Fibroblast of pulmonary artery (primary cell): ENCODE data around the gene PHACTR1.

Experiments used
- DNase-seq: peaks from one replicate; pipeline ENCODE4 v3.0.0-alpha.2; 2010; ENCODE audit warnings: low read depth
- H3K4me3 ChIP-seq: replicated peaks from 2 replicates; pipeline ENCODE4 v1.5.1; 2011; ENCODE audit warnings: low read depth, mild to moderate bottlenecking, control low read depth, low read length, moderate library complexity
- TF ChIP-seq, protein P1 (sequence below): IDR thresholded peaks from 2 replicates; pipeline ENCODE4 v1.5.1; 2011; ENCODE audit warnings: mild to moderate bottlenecking, control low read depth, low read length, inconsistent platforms; ENCODE audit errors: missing control alignments

The PHACTR1 gene

DNA sequence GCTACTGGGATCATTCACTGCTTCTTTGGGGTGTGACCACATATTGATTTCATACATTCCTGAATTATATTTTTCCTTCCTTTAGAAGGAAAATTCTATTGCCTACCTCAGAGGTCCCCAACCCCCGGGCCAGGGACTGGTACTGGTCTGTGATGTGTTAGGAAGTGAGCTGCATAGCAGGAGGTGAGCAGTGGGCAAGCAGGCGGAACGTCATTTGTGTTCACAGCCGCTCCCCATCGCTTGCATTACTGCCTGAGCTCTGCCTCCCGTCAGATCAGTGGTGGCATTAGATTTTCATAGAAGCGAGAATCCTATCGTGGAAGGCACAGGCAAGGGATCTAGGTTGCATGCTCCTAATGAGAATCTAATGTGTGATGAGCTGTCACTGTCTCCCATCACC, 107.3 kb downstream of the PHACTR1 start:
- H3K4me3 ChIP-seq = no peak overlapping the region
- no peak for DNase-seq
- TF ChIP-seq, protein P1, sequence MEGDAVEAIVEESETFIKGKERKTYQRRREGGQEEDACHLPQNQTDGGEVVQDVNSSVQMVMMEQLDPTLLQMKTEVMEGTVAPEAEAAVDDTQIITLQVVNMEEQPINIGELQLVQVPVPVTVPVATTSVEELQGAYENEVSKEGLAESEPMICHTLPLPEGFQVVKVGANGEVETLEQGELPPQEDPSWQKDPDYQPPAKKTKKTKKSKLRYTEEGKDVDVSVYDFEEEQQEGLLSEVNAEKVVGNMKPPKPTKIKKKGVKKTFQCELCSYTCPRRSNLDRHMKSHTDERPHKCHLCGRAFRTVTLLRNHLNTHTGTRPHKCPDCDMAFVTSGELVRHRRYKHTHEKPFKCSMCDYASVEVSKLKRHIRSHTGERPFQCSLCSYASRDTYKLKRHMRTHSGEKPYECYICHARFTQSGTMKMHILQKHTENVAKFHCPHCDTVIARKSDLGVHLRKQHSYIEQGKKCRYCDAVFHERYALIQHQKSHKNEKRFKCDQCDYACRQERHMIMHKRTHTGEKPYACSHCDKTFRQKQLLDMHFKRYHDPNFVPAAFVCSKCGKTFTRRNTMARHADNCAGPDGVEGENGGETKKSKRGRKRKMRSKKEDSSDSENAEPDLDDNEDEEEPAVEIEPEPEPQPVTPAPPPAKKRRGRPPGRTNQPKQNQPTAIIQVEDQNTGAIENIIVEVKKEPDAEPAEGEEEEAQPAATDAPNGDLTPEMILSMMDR = no peak

DNA sequence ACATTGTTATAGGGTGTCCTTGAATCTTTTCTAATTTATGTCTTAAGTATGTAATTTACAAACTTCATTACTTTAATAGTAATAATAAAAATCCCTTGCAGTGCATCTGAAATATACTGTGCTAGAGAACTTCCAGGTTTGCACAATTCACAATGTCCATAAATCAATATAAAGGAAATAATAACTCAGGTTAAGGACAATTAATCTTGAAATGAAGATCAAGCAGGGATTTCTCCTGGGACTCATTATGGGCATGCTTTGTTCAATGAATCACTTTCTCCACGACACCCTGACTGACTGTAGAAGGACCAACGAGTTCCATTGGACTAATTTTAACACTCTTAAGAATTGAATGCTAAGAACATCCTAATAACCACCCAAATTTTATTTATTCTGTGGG, 110.0 kb downstream of the PHACTR1 start:
- no peak for DNase-seq
- TF ChIP-seq, protein P1 = no peak
- no peak overlapping the region for H3K4me3 ChIP-seq

DNA sequence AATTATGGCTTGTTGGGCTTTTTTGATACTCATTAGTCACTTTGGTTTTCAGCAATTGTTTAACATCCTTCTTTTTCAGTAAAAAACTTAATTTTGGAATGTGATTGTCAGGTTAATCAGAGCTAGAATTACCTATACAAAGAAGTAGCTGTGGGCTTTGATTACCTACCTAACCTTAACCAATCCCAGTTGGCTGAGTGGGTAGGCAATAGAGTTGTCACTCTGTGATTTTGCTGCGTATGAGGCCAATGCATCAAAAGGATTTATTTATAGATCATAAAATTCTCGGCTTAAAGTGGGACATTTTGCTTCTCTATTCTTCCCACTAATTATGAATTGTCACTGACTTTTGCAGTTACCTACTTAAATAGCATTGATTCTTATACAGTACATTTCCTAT, 111.4 kb downstream of the PHACTR1 start:
- no peak for DNase-seq
- TF ChIP-seq, protein P1 = no peak

DNA sequence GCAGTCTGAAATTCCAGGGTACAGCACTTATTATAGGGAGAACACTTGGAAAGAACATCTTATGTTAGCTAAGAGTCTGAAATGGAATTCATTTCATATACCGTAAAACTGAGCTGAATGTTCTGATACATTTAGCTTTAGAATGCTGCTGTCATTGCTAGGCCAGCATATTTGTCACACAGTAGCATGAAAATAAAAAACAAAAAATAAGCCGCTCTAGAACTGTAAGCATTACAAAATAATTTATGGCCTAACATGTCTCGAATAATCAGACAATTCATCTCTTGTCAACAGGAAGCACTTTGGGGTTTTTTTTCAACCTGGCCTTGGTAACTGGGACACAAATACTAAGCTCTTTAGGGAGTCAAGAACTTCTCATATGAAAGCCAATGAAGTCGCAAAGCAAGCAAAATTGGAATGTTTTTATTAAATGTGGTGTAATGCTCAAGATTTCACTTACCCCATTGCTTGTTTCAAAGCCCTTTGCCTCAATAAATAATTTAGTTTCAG, 115.7 kb downstream of the PHACTR1 start:
- TF ChIP-seq, protein P1 = no peak
- H3K4me3 ChIP-seq = no peak overlapping the region
- no peak for DNase-seq

More for the DNA sequence above, 111.4 kb downstream of the PHACTR1 start:
- H3K4me3 ChIP-seq = no peak overlapping the region

DNA sequence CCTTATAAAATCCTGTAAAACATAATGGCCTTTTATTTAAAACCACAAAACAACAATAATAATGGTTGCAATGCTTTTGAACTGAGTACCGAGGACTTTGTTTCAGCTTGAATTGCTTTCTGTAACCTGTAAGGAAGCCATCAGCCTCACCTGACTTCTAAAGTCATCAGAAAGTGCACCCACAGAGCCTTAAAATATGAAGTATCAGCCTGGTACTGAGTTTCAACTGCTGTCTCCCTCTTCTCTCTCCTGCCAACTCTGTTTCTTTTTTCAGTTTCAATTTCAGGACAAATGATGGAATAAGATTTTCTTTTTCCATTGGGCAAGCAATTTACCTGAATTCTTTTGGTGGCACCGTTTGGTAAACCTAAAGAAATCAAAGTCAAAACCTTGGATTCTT, 119.4 kb downstream of the PHACTR1 start:
- H3K4me3 ChIP-seq = no peak overlapping the region
- TF ChIP-seq, protein P1 = no peak
- DNase-seq = no peak

DNA sequence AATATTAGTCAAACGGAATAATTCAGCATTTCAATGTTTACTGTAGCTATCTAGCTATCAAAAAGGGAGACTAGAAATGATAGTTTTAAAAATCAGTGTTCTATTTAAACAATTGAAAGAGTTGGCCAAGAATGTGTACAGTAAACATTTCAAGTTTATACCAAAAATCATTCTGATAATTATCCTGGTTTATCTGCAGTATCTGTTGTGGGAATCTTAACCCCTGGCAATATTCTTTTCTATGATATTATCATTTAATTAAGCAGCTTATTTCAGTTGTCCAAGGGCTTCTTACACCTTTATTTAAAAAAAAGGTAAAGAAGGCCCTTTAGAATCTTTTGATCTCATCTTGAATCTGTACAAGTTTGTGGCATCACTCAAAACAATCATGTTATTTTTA, 125.1 kb downstream of the PHACTR1 start:
- TF ChIP-seq, protein P1 = no peak
- no peak for DNase-seq
- no peak overlapping the region for H3K4me3 ChIP-seq

DNA sequence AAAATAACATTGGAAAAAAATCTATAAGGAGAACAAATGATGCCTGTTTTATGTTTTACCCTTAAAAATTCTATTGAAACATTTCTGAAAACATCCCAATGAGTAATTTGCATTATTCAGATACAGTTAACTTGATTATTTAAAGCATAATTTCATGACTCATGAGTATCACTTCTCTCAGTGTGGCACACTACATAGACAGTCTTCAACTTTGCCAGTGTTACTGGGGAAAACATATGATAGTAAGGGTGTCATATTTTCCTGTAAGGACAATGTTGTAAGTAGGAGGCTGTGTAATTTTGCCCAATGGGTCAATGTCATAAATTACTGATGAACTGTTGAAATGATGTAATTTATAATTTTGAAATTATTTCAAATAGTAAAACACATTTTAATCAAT, 125.5 kb downstream of the PHACTR1 start:
- TF ChIP-seq, protein P1 = no peak
- H3K4me3 ChIP-seq = no peak overlapping the region
- DNase-seq = no peak
